PC-3 (cell line): ENCODE measurements around the gene GABARAPL2. TPM values are rescaled to one million over a fixed set of nuclear protein-coding genes. Genes with fewer than 3 reads are reported as not detected.

Source experiments
- ATAC-seq: fragments of 200-7000 bp; cut with Tn5 transposase; 2 replicates; pipeline ENCODE4 v1.9.1; 2020; ENCODE audit warnings: mild to moderate bottlenecking, moderate library complexity
- BruUV-seq: library from RNA; stranded (reverse); fragments of 400-500 nt; replicated peaks from 2 replicates; lab custom pipeline; 2021; lab: Mats Ljungman, UMichigan
- CTCF ChIA-PET: fragments of 300-600 bp; sonication (Branson Sonifier 250); formaldehyde crosslinking; loops from one replicate; lab custom pipeline; 2022; ENCODE audit warnings: antibody characterized with exemption; lab: Charles Lee
- POLR2A ChIA-PET: fragments of 300-600 bp; sonication (Branson Sonifier 250); formaldehyde crosslinking; loops from one replicate; lab custom pipeline; 2022; ENCODE audit warnings: antibody characterized with exemption; ENCODE audit not compliant: unreplicated experiment; lab: Charles Lee
- DNase-seq: peaks from one replicate; pipeline ENCODE4 v3.0.0-alpha.2; 2015
- H2AFZ ChIP-seq: fragments of 300-600 bp; sonication (generic); 2 replicates; pipeline ENCODE4 v1.6.0; 2016; ENCODE audit warnings: antibody characterized with exemption, low read length
- H3F3A ChIP-seq: fragments of 300-600 bp; sonication (generic); one replicate; pipeline ENCODE4 v1.6.0; 2017; ENCODE audit warnings: antibody characterized with exemption, low read length, control low read depth, mild to moderate bottlenecking; ENCODE audit not compliant: unreplicated experiment
- H3K27ac ChIP-seq: fragments of 300-600 bp; sonication (generic); 2 replicates; pipeline ENCODE4 v1.5.1; 2016; ENCODE audit warnings: mild to moderate bottlenecking, low read length
- H3K27me3 ChIP-seq: fragments of 300-600 bp; sonication (generic); 2 replicates; pipeline ENCODE4 v1.6.1; 2016; ENCODE audit warnings: low read length, mixed read lengths
- H3K36me3 ChIP-seq: fragments of 300-600 bp; sonication (generic); 2 replicates; pipeline ENCODE4 v1.6.1; 2016; ENCODE audit warnings: low read depth, mixed run types, low read length, mixed read lengths
- H3K4me1 ChIP-seq: fragments of 300-600 bp; sonication (generic); 2 replicates; pipeline ENCODE4 v1.5.1; 2016; ENCODE audit warnings: low read length; ENCODE audit not compliant: insufficient read depth
- H3K4me2 ChIP-seq: fragments of 300-600 bp; sonication (generic); 2 replicates; pipeline ENCODE4 v1.6.0; 2016; ENCODE audit warnings: low read length
- H3K4me3 ChIP-seq: fragments of 300-600 bp; sonication (generic); 2 replicates; pipeline ENCODE4 v1.5.1; 2016; ENCODE audit warnings: mild to moderate bottlenecking, low read length, mixed read lengths
- H3K79me2 ChIP-seq: fragments of 300-600 bp; sonication (generic); 2 replicates; pipeline ENCODE4 v1.6.1; 2017; ENCODE audit warnings: low read length, mixed read lengths
- H3K9ac ChIP-seq: fragments of 300-600 bp; sonication (generic); 2 replicates; pipeline ENCODE4 v1.6.0; 2016; ENCODE audit warnings: mild to moderate bottlenecking, low read length
- H3K9me2 ChIP-seq: fragments of 300-600 bp; sonication (generic); replicated peaks from 2 replicates; pipeline ENCODE4 v1.6.1; 2016; ENCODE audit warnings: mixed run types, low read length, mixed read lengths
- H3K9me3 ChIP-seq: fragments of 300-600 bp; sonication (generic); 2 replicates; pipeline ENCODE4 v1.6.1; 2016; ENCODE audit warnings: low read length, mixed read lengths
- H4K20me1 ChIP-seq: fragments of 300-600 bp; sonication (generic); 2 replicates; pipeline ENCODE4 v1.6.1; 2016; ENCODE audit warnings: low read length, mixed read lengths
- EZH2 ChIP-seq: fragments of 300-600 bp; sonication (generic); IDR thresholded peaks from one replicate; pipeline ENCODE4 v1.6.1; 2017; ENCODE audit warnings: antibody characterized with exemption, mild to moderate bottlenecking, low read length; ENCODE audit not compliant: unreplicated experiment
- EZH2phosphoT487 ChIP-seq: fragments of 300-600 bp; sonication (generic); IDR thresholded peaks from 2 replicates; pipeline ENCODE4 v1.6.1; 2018; ENCODE audit warnings: mild to moderate bottlenecking, antibody characterized with exemption, low read length, borderline replicate concordance
- intact Hi-C: fragments of 100-400 bp; cut with micrococcal nuclease; formaldehyde crosslinking; loops from 2 replicates; pipeline ENCODE4 v1.9.0; 2023
- total RNA-seq: library from RNA; depleted of rRNA; stranded (reverse); fragments of >200 nt; gene quantifications from 2 replicates; pipeline ENCODE4 v1.2.3, GENCODE V29; 2014
- TF ChIP-seq, protein P1 (sequence below): fragments of 300-600 bp; sonication (generic); conservative IDR thresholded peaks from 2 replicates; pipeline ENCODE4 v1.5.1; 2017; ENCODE audit warnings: antibody characterized with exemption, low read depth, mild to moderate bottlenecking, low read length

The GABARAPL2 gene
- total RNA-seq, 1 experiment from 2014 or later = 24.7 TPM

DNA sequence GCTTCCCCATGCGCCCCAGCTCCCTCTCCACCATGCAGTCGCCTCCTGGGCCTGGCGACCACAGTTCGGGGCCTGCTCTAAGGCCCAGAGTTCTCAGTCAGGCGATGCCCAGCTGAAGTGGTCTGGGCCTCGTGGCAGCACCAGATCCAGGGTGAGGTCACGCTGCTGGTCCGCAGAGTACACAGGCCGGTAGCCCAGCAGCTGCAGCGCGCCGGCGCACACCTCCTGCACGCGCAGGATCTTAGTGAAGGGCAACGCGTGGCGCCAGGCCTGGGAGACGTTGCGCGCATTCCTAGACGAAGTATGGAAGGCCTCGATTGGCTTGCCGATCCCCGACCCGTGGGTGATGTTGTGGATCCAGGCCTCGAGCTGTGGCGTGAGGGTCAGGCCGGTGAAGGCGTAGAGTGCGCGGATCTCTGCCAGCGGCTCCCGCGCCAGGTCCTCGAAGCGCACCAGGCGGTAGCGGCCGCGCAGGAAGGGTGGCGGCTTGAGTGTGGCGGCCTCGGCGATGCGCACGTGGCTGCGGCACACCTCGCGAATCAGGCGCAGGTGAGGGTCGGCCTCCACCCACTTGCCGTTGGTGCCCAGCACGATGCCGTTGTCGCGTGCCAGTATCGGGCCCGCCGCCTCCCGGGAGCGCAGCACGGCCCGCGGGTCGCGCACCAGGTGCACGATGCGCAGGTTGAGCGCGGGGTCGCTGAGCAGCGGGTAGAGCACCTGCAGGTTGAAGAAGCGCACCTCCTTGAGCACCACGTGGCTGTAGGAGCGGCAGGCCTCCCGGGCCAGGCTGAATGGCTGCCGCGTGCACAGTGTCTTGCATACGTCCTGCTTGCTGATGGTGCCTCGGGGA lies 36.9 kb upstream of the GABARAPL2 start:
- CTCF ChIA-PET = no interaction called here
- H3K9ac ChIP-seq = no peak overlapping the region
- H3K4me2 ChIP-seq = no peak overlapping the region
- no peak overlapping the region for H3K27ac ChIP-seq
- no peaks in the 10 kb centered on the region for H3K9me3 ChIP-seq
- H2AFZ ChIP-seq = no peak overlapping the region
- H3K4me1 ChIP-seq = no peaks in the 10 kb centered on the region
- H3K79me2 ChIP-seq = no peaks in the 10 kb centered on the region
- no peaks in the 10 kb centered on the region for H3F3A ChIP-seq
- no peaks in the 10 kb centered on the region for H3K36me3 ChIP-seq
- BruUV-seq = no TSS peak
- POLR2A ChIA-PET = no interaction called here
- intact Hi-C loops = no loop called here
- no peaks in the 10 kb centered on the region for H3K9me2 ChIP-seq
- H4K20me1 ChIP-seq = no peaks in the 10 kb centered on the region
- ATAC-seq (no peak), DNase-seq (no peak)
- TF ChIP-seq EZH2phosphoT487 = no peak
- TF ChIP-seq EZH2 = no peak
- TF ChIP-seq, protein P1, sequence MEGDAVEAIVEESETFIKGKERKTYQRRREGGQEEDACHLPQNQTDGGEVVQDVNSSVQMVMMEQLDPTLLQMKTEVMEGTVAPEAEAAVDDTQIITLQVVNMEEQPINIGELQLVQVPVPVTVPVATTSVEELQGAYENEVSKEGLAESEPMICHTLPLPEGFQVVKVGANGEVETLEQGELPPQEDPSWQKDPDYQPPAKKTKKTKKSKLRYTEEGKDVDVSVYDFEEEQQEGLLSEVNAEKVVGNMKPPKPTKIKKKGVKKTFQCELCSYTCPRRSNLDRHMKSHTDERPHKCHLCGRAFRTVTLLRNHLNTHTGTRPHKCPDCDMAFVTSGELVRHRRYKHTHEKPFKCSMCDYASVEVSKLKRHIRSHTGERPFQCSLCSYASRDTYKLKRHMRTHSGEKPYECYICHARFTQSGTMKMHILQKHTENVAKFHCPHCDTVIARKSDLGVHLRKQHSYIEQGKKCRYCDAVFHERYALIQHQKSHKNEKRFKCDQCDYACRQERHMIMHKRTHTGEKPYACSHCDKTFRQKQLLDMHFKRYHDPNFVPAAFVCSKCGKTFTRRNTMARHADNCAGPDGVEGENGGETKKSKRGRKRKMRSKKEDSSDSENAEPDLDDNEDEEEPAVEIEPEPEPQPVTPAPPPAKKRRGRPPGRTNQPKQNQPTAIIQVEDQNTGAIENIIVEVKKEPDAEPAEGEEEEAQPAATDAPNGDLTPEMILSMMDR = no peak
- H3K4me3 ChIP-seq = no peak overlapping the region
- H3K27me3 ChIP-seq = no peaks in the 10 kb centered on the region

- Histone ChIP-seq H3K9me2 (no peaks in the 10 kb centered on the region), H3K9ac (no peak overlapping the region), H3K79me2 (no peaks in the 10 kb centered on the region), H3K36me3 (no peaks in the 10 kb centered on the region), H3K27ac (no peak overlapping the region), H3F3A (no peaks in the 10 kb centered on the region), H3K4me3 (no peak overlapping the region), H3K27me3 (no peaks in the 10 kb centered on the region), H3K9me3 (no peaks in the 10 kb centered on the region), H3K4me1 (no peaks in the 10 kb centered on the region), H3K4me2 (no peak overlapping the region), H2AFZ (no peak overlapping the region), H4K20me1 (no peaks in the 10 kb centered on the region)
- DNase-seq (no peak), ATAC-seq (no peak)
- ChIA-PET CTCF (no interaction called here), POLR2A (no interaction called here)
- TF ChIP-seq, protein P1 = no peak
- TF ChIP-seq EZH2phosphoT487 (no peak), EZH2 (no peak)
- intact Hi-C loops = no loop called here
- BruUV-seq = no TSS peak
Measured at GRCh38 chr16:75529959-75530358, 36.2 kb upstream of the GABARAPL2 start.

- H3K79me2 ChIP-seq = no peaks in the 10 kb centered on the region
- BruUV-seq = no TSS peak
- intact Hi-C loops = no loop called here
- no peak overlapping the region for H3K4me3 ChIP-seq
- no peaks in the 10 kb centered on the region for H3F3A ChIP-seq
- ATAC-seq = no peak
- no peaks in the 10 kb centered on the region for H4K20me1 ChIP-seq
- no peak overlapping the region for H3K4me2 ChIP-seq
- no peaks in the 10 kb centered on the region for H3K27me3 ChIP-seq
- ChIA-PET CTCF (interaction anchor here (0.6 kb wide), 1 partner anchor 15 kb away, joined by 3 read pairs; no protein-coding TSS in a partner anchor), POLR2A (no interaction called here)
- TF ChIP-seq EZH2 (no peak), EZH2phosphoT487 (no peak)
- TF ChIP-seq, protein P1 = no peak
- no peaks in the 10 kb centered on the region for H3K4me1 ChIP-seq
- H3K27ac ChIP-seq = no peak overlapping the region
- no peak overlapping the region for H2AFZ ChIP-seq
- H3K36me3 ChIP-seq = no peaks in the 10 kb centered on the region
- H3K9me3 ChIP-seq = no peaks in the 10 kb centered on the region
- H3K9ac ChIP-seq = no peak overlapping the region
- DNase-seq = no peak
- H3K9me2 ChIP-seq = no peaks in the 10 kb centered on the region
Measured at GRCh38 chr16:75532142-75532765, 33.9 kb upstream of the GABARAPL2 start.
